Measurements from ENCODE around the gene PCDHB2. TPM values are rescaled to one million over a fixed set of nuclear protein-coding genes. Genes with fewer than 3 reads are reported as not detected.
A peak's percentile ranks its signal among the peaks of the same experiment; 100 is the strongest.
"Not testable (repeated sequence)": the region's sequence is repeated elsewhere in the genome, so short reads cannot be mapped to it uniquely, and the experiment has no call there.

The PCDHB2 gene
- total RNA-seq, 5 donors from 2014 or later (not counting 1 experiment from before 2014, with no cell fraction given): 0.09 to 1.4 TPM; not detected in 3

DNA sequence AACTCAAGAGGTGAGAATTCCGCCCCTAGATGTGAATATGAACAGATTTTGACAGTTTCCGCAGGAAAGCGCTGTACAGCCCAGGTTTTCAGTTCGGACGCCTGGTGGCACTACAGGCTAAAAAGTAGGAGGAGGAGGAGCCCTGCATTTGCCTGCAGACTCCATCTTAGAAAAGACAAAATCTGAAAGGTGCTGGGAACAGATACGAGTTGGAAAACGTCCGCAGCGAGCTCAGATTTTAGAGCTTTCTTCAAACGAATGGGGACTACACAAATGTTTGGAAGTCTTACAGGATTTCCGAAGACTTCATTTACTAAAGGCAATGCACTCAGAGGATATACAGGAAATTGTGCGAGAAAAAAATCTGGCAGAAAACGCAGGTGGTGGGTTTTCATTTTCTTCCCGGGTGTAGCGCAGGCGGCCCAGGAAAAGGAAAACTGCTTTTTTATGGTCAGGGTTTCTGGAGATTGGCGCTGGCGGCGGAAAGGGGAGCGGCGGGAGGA is 9.9 kb upstream of the PCDHB2 start:
- 15% methylated on average over 16 of the region's 21 CpGs for WGBS (ENCODE audit: insufficient coverage)

DNA sequence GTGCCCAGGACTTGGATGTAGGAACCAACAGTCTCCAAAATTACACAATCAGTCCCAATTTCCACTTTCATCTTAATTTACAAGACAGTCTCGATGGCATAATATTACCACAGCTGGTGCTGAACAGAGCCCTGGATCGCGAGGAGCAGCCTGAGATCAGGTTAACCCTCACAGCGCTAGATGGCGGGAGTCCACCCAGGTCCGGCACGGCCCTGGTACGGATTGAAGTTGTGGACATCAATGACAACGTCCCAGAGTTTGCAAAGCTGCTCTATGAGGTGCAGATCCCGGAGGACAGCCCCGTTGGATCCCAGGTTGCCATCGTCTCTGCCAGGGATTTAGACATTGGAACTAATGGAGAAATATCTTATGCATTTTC is 837 bp downstream of the PCDHB2 start:
- DNase-seq: no peak
- CTCF ChIA-PET: no interaction called here
- WGBS (ENCODE audit: insufficient coverage): 30% methylated on average over 9 of the region's 12 CpGs
- POLR2A ChIA-PET: interaction anchor here in 1 of 2 donors (0.6 kb wide), 1 partner anchor 56 kb away, joined by 3 read pairs; no protein-coding TSS in a partner anchor
- peaks cover 40 to 52% of the 10 kb centered on the region in 2 donors for H3K27me3 Mint-ChIP-seq
- peaks cover 4% of the 10 kb centered on the region for H3K36me3 Mint-ChIP-seq
- peaks cover 3 to 16% of the 10 kb centered on the region in 2 experiments for H3K27me3 ChIP-seq (replicated peaks in 1 of 2; ENCODE audit: control insufficient read depth in 2 of 2, extremely low read depth in 1 of 2, insufficient read depth in 2 of 2, low read length in 1 of 2)
- H3K9me3 Mint-ChIP-seq: peaks cover 8 to 34% (median 24%) of the 10 kb centered on the region in 3 donors
- peaks cover 0 to 2% (median 0%) of the 10 kb centered on the region in 3 donors for H3K4me1 Mint-ChIP-seq
- no peaks in the 10 kb centered on the region for H3K9me3 ChIP-seq
- H3K27ac Mint-ChIP-seq: no peak overlapping the region
- no peaks in the 10 kb centered on the region for H3K4me1 ChIP-seq (ENCODE audit: control insufficient read depth in 1 of 2, extremely low read depth in 1 of 2, insufficient read depth in 2 of 2, low read length in 2 of 2)
- no peak for ATAC-seq (replicated peaks in 1 of 4)
- H3K4me3 ChIP-seq (ENCODE audit: control insufficient read depth in 1 of 2, extremely low read depth in 1 of 2, low read length in 1 of 2): no peak overlapping the region
- no peaks in the 10 kb centered on the region for H3K36me3 ChIP-seq (ENCODE audit: control insufficient read depth in 2 of 2, extremely low read depth in 1 of 2, insufficient read depth in 1 of 2, low read length in 1 of 2)
- H3K27ac ChIP-seq (ENCODE audit: low read length): no peak overlapping the region
- no peak overlapping the region for H3K4me3 Mint-ChIP-seq

More for the DNA sequence above, 9.9 kb upstream of the PCDHB2 start:
- H3K4me3 Mint-ChIP-seq: peak overlapping the region; percentile 82 to 86 (median 82)
- no peaks in the 10 kb centered on the region for H3K36me3 ChIP-seq (ENCODE audit: control insufficient read depth in 2 of 2, extremely low read depth in 1 of 2, insufficient read depth in 1 of 2, low read length in 1 of 2)
- H3K36me3 Mint-ChIP-seq: peaks cover 6% of the 10 kb centered on the region
- H3K27ac ChIP-seq (ENCODE audit: low read length): no peak overlapping the region
- no peaks in the 10 kb centered on the region for H3K9me3 ChIP-seq
- H3K27me3 Mint-ChIP-seq: peaks cover 17 to 33% of the 10 kb centered on the region in 2 donors
- H3K4me3 ChIP-seq (ENCODE audit: control insufficient read depth in 1 of 2, extremely low read depth in 1 of 2, low read length in 1 of 2): peak overlapping the region; percentile 38 to 50
- peaks cover 7 to 12% (median 9%) of the 10 kb centered on the region in 3 donors for H3K9me3 Mint-ChIP-seq
- ChIA-PET POLR2A (interaction anchor here in 1 of 2 donors (0.7 kb wide), 1 partner anchor 265 kb away, joined by 3 read pairs; no protein-coding TSS in a partner anchor), CTCF (interaction anchor here in 1 of 2 donors (0.6 kb wide), 1 partner anchor 1174 kb away, joined by 3 read pairs; no protein-coding TSS in a partner anchor)
- H3K27me3 ChIP-seq (replicated peaks in 1 of 2; ENCODE audit: control insufficient read depth in 2 of 2, extremely low read depth in 1 of 2, insufficient read depth in 2 of 2, low read length in 1 of 2): peaks cover 0 to 3% of the 10 kb centered on the region in 2 experiments
- ATAC-seq (replicated peaks in 1 of 4) (peak; percentile 43 to 86 (median 70)), DNase-seq (peak in 31 of 35 experiments; percentile 2 to 57 (median 20))
- H3K4me1 ChIP-seq (ENCODE audit: control insufficient read depth in 1 of 2, extremely low read depth in 1 of 2, insufficient read depth in 2 of 2, low read length in 2 of 2): no peaks in the 10 kb centered on the region
- H3K27ac Mint-ChIP-seq: peak overlapping the region; percentile 55 to 66
- H3K4me1 Mint-ChIP-seq: peaks cover 5 to 10% (median 6%) of the 10 kb centered on the region in 3 donors

DNA sequence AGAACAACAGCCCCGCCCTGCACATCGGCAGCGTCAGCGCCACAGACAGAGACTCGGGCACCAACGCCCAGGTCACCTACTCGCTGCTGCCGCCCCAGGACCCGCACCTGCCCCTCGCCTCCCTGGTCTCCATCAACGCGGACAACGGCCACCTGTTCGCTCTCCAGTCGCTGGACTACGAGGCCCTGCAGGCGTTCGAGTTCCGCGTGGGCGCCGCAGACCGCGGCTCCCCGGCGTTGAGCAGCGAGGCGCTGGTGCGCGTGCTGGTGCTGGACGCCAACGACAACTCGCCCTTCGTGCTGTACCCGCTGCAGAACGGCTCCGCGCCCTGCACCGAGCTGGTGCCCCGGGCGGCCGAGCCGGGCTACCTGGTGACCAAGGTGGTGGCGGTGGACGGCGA is 1.8 kb downstream of the PCDHB2 start:
- H3K9me3 ChIP-seq; H3K36me3 Mint-ChIP-seq; H3K4me3 Mint-ChIP-seq; H3K4me1 Mint-ChIP-seq; H3K36me3 ChIP-seq (ENCODE audit: control insufficient read depth in 2 of 2, extremely low read depth in 1 of 2, insufficient read depth in 1 of 2, low read length in 1 of 2); H3K27ac Mint-ChIP-seq; H3K27ac ChIP-seq (ENCODE audit: low read length); ATAC-seq (replicated peaks in 1 of 4); CTCF ChIA-PET; POLR2A ChIA-PET; H3K4me1 ChIP-seq (ENCODE audit: control insufficient read depth in 1 of 2, extremely low read depth in 1 of 2, insufficient read depth in 2 of 2, low read length in 2 of 2); DNase-seq; H3K4me3 ChIP-seq (ENCODE audit: control insufficient read depth in 1 of 2, extremely low read depth in 1 of 2, low read length in 1 of 2): not testable (repeated sequence)
- no CpG with 5 or more reads among the region's 46 CpGs for WGBS (ENCODE audit: insufficient coverage)
- H3K27me3 Mint-ChIP-seq: peaks cover 45 to 58% of the 10 kb centered on the region in 2 donors
- peaks cover 11 to 37% (median 28%) of the 10 kb centered on the region in 3 donors for H3K9me3 Mint-ChIP-seq
- H3K27me3 ChIP-seq (replicated peaks in 1 of 2; ENCODE audit: control insufficient read depth in 2 of 2, extremely low read depth in 1 of 2, insufficient read depth in 2 of 2, low read length in 1 of 2): peaks cover 3 to 24% of the 10 kb centered on the region in 2 experiments

DNA sequence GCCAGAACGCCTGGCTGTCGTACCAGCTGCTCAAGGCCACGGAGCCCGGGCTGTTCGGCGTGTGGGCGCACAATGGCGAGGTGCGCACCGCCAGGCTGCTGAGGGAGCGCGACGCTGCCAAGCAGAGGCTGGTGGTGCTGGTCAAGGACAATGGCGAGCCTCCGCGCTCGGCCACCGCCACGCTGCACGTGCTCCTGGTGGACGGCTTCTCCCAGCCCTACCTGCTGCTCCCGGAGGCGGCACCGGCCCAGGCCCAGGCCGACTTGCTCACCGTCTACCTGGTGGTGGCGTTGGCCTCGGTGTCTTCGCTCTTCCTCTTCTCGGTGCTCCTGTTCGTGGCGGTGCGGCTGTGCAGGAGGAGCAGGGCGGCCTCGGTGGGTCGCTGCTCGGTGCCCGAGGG is 2.2 kb downstream of the PCDHB2 start:
- POLR2A ChIA-PET; H3K4me1 Mint-ChIP-seq; H3K4me3 ChIP-seq (ENCODE audit: control insufficient read depth in 1 of 2, extremely low read depth in 1 of 2, low read length in 1 of 2); H3K4me3 Mint-ChIP-seq; DNase-seq; H3K27ac ChIP-seq (ENCODE audit: low read length); ATAC-seq (replicated peaks in 1 of 4); H3K36me3 ChIP-seq (ENCODE audit: control insufficient read depth in 2 of 2, extremely low read depth in 1 of 2, insufficient read depth in 1 of 2, low read length in 1 of 2); H3K36me3 Mint-ChIP-seq; H3K4me1 ChIP-seq (ENCODE audit: control insufficient read depth in 1 of 2, extremely low read depth in 1 of 2, insufficient read depth in 2 of 2, low read length in 2 of 2); H3K27ac Mint-ChIP-seq; CTCF ChIA-PET; H3K9me3 ChIP-seq: not testable (repeated sequence)
- H3K27me3 Mint-ChIP-seq: peaks cover 45 to 62% of the 10 kb centered on the region in 2 donors
- WGBS (ENCODE audit: insufficient coverage): 33% methylated on average over 18 of the region's 38 CpGs
- peaks cover 11 to 37% (median 31%) of the 10 kb centered on the region in 3 donors for H3K9me3 Mint-ChIP-seq
- peaks cover 3 to 27% of the 10 kb centered on the region in 2 experiments for H3K27me3 ChIP-seq (replicated peaks in 1 of 2; ENCODE audit: control insufficient read depth in 2 of 2, extremely low read depth in 1 of 2, insufficient read depth in 2 of 2, low read length in 1 of 2)

DNA sequence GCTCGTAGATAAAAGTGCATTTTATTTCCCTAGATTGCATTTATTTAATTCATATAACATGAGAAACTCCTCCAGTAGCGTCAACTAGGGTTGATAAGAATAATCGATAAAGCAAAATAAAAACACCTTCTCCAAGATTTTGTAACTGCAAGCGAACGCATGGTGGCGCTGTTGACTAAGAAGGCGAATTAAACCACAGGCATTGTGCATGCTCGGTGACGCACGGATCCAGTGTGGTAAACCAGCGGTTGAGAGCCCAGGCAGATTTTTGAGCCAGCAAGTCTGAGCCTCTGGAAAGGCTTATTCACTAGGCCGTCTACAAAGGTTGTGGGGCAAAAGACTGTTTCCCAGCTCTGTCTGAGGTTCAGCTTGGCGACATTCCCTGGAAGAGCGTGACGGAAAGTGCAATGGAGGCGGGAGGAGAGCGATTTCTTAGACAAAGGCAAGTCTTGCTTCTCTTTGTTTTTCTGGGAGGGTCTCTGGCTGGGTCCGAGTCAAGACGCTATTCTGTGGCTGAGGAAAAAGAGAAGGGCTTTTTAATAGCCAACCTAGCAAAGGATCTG is 5.9 kb downstream of the PCDHB2 start, which contains the start of gene PCDHB3:
PCDHB3 (plus strand) TSS at position 231 of the 563 bp plus-strand sequence; CDS start at position 408, 177 bp downstream.
- peaks cover 0 to 6% (median 0%) of the 10 kb centered on the region in 3 donors for H3K4me1 Mint-ChIP-seq
- CTCF ChIA-PET: no interaction called here
- no peak within 1 kb of the TSS for H3K4me3 Mint-ChIP-seq
- WGBS (ENCODE audit: insufficient coverage): 29% methylated on average over 15 of the region's 19 CpGs
- H3K27ac ChIP-seq (ENCODE audit: low read length): no peak within 1 kb of the TSS
- H3K9me3 ChIP-seq: no peaks in the 10 kb centered on the region
- no peak within 1 kb of the TSS for H3K27ac Mint-ChIP-seq
- no peak for ATAC-seq (replicated peaks in 1 of 4)
- peaks cover 4 to 20% (median 18%) of the 10 kb centered on the region in 3 donors for H3K9me3 Mint-ChIP-seq
- POLR2A ChIA-PET: no interaction called here
- peaks cover 33 to 48% of the 10 kb centered on the region in 2 donors for H3K27me3 Mint-ChIP-seq
- H3K36me3 Mint-ChIP-seq: peaks cover 6% of the 10 kb centered on the region
- H3K4me3 ChIP-seq (ENCODE audit: control insufficient read depth in 1 of 2, extremely low read depth in 1 of 2, low read length in 1 of 2): peak within 1 kb of the TSS in 1 of 2 donors; percentile 5
- peak in 8 of 35 experiments; percentile 2 to 31 (median 6) for DNase-seq
- no peaks in the 10 kb centered on the region for H3K36me3 ChIP-seq (ENCODE audit: control insufficient read depth in 2 of 2, extremely low read depth in 1 of 2, insufficient read depth in 1 of 2, low read length in 1 of 2)
- H3K4me1 ChIP-seq (ENCODE audit: control insufficient read depth in 1 of 2, extremely low read depth in 1 of 2, insufficient read depth in 2 of 2, low read length in 2 of 2): no peaks in the 10 kb centered on the region
- H3K27me3 ChIP-seq (replicated peaks in 1 of 2; ENCODE audit: control insufficient read depth in 2 of 2, extremely low read depth in 1 of 2, insufficient read depth in 2 of 2, low read length in 1 of 2): peaks cover 0 to 21% of the 10 kb centered on the region in 2 experiments

DNA sequence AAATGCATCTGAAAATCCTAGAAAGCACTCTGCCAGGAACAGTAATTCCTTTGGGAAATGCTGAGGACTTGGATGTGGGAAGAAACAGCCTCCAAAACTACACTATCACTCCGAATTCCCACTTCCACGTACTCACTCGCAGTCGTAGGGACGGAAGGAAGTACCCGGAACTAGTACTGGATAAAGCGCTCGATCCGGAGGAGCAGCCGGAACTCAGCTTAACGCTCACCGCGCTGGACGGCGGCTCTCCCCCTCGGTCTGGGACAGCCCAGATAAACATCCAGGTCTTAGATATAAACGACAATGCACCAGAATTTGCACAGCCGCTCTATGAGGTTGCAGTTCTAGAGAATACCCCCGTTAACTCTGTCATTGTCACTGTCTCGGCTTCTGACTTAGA is 6.6 kb downstream of the PCDHB2 start:
- Histone ChIP-seq H3K9me3 (no peaks in the 10 kb centered on the region), H3K27ac (ENCODE audit: low read length) (no peak overlapping the region), H3K36me3 (ENCODE audit: control insufficient read depth in 2 of 2, extremely low read depth in 1 of 2, insufficient read depth in 1 of 2, low read length in 1 of 2) (no peaks in the 10 kb centered on the region), H3K4me3 (ENCODE audit: control insufficient read depth in 1 of 2, extremely low read depth in 1 of 2, low read length in 1 of 2) (no peak overlapping the region), H3K27me3 (replicated peaks in 1 of 2; ENCODE audit: control insufficient read depth in 2 of 2, extremely low read depth in 1 of 2, insufficient read depth in 2 of 2, low read length in 1 of 2) (peaks cover 0 to 20% of the 10 kb centered on the region in 2 experiments), H3K4me1 (ENCODE audit: control insufficient read depth in 1 of 2, extremely low read depth in 1 of 2, insufficient read depth in 2 of 2, low read length in 2 of 2) (no peaks in the 10 kb centered on the region)
- Mint-ChIP-seq H3K4me3 (no peak overlapping the region), H3K4me1 (peaks cover 0 to 6% (median 0%) of the 10 kb centered on the region in 3 donors), H3K9me3 (peaks cover 4 to 20% (median 13%) of the 10 kb centered on the region in 3 donors), H3K27ac (no peak overlapping the region), H3K36me3 (peaks cover 6% of the 10 kb centered on the region), H3K27me3 (peaks cover 30 to 42% of the 10 kb centered on the region in 2 donors)
- 57% methylated on average over 18 of the region's 20 CpGs for WGBS (ENCODE audit: insufficient coverage)
- DNase-seq (no peak), ATAC-seq (replicated peaks in 1 of 4) (no peak)
- CTCF ChIA-PET: no interaction called here
- POLR2A ChIA-PET: no interaction called here
